ENCODE data around the gene TMEM200C.

DNA sequence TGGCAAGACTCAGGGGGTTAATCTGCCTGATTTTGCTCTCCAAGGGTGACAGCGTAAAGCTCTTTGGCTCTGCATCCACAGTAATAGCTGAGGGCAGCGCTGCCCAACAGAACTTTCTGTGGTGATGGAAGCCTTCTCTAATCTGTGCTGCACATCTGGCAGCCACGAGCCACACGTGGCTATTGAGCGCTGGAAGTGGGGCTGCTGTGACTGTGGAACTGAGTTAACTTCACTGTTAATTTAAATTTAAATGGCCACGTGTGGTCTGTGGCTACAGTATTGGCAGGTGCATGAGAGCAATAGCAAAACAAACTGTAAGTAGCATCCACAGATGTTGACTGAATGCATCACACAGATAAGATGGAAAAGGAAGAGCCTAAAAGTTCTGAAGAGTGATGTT, 47.3 kb upstream of the TMEM200C start:
- no peak for TF ChIP-seq POLR2A (IDR thresholded peaks at IDR 0.05; ENCODE audit: low read depth, low read length)
- no peak for TF ChIP-seq TAF1 (IDR thresholded peaks at IDR 0.05; ENCODE audit: borderline replicate concordance, low read depth, low read length)
